ENCODE results near the gene RAB11FIP5. TPM values are rescaled to one million over a fixed set of nuclear protein-coding genes. Genes with fewer than 3 reads are reported as not detected.

RAB11FIP5 gene
- total RNA-seq, 2 experiments from 2014 or later, result 11.1 to 11.2 TPM

GRCh38 chr2:73053316-73054114 is 59.2 kb downstream of the RAB11FIP5 start:
- CTCF ChIA-PET, result interaction anchor here (0.6 to 1.1 kb wide), 2 partner anchors 159 to 1253 kb away, joined by 3 to 4 read pairs; no protein-coding TSS in a partner anchor
- Mint-ChIP-seq H3K9me3 (peaks cover 13% of the 10 kb centered on the region), H3K27ac (no peak overlapping the region), H3K27me3 (no peaks in the 10 kb centered on the region), H3K4me1 (ENCODE audit: low read depth) (no peaks in the 10 kb centered on the region), H3K4me3 (no peak overlapping the region), H3K36me3 (peaks cover 15% of the 10 kb centered on the region)
- POLR2A ChIA-PET, result no interaction called here
- DNase-seq, result no peak
- intact Hi-C loops (cut with micrococcal nuclease), result no loop called here

- Mint-ChIP-seq H3K27me3 (no peaks in the 10 kb centered on the region), H3K9me3 (no peaks in the 10 kb centered on the region), H3K27ac (no peak overlapping the region), H3K36me3 (no peaks in the 10 kb centered on the region), H3K4me1 (ENCODE audit: low read depth) (no peaks in the 10 kb centered on the region), H3K4me3 (no peak overlapping the region)
- ChIA-PET POLR2A (no interaction called here), CTCF (no interaction called here)
- intact Hi-C loops (cut with micrococcal nuclease), result no loop called here
- DNase-seq, result no peak
Observed at GRCh38 chr2:73050121-73050545, 62.6 kb downstream of the RAB11FIP5 start.

GRCh38 chr2:73043929-73044832 is 68.6 kb downstream of the RAB11FIP5 start:
- intact Hi-C loops (cut with micrococcal nuclease), result no loop called here
- H3K36me3 Mint-ChIP-seq, result no peaks in the 10 kb centered on the region
- no peaks in the 10 kb centered on the region for H3K9me3 Mint-ChIP-seq
- ChIA-PET POLR2A (no interaction called here), CTCF (no interaction called here)
- H3K4me3 Mint-ChIP-seq, result no peak overlapping the region
- H3K4me1 Mint-ChIP-seq (ENCODE audit: low read depth), result no peaks in the 10 kb centered on the region
- DNase-seq, result no peak
- H3K27me3 Mint-ChIP-seq, result no peaks in the 10 kb centered on the region
- H3K27ac Mint-ChIP-seq, result no peak overlapping the region

GRCh38 chr2:73043276-73043675 is 69.5 kb downstream of the RAB11FIP5 start:
- intact Hi-C loops (cut with micrococcal nuclease), result no loop called here
- no peak overlapping the region for H3K4me3 Mint-ChIP-seq

GRCh38 chr2:73037947-73038585 is 74.7 kb downstream of the RAB11FIP5 start:
- H3K36me3 Mint-ChIP-seq, result no peaks in the 10 kb centered on the region
- intact Hi-C loops (cut with micrococcal nuclease), result no loop called here
- CTCF ChIA-PET, result interaction anchor here (0.6 to 1.4 kb wide), 2 partner anchors 45 to 1706 kb away, joined by 3 read pairs; partner anchors contain the start of gene ZNF638

More at GRCh38 chr2:73043276-73043675, 69.5 kb downstream of the RAB11FIP5 start:
- ChIA-PET POLR2A (no interaction called here), CTCF (no interaction called here)
- Mint-ChIP-seq H3K36me3 (no peaks in the 10 kb centered on the region), H3K9me3 (no peaks in the 10 kb centered on the region), H3K27ac (no peak overlapping the region), H3K27me3 (no peaks in the 10 kb centered on the region), H3K4me1 (ENCODE audit: low read depth) (no peaks in the 10 kb centered on the region)
- no peak for DNase-seq

GRCh38 chr2:73036766-73037165 is 76.0 kb downstream of the RAB11FIP5 start:
- no peaks in the 10 kb centered on the region for H3K36me3 Mint-ChIP-seq
- intact Hi-C loops (cut with micrococcal nuclease), result no loop called here

More at GRCh38 chr2:73037947-73038585, 74.7 kb downstream of the RAB11FIP5 start:
- Mint-ChIP-seq H3K27me3 (no peaks in the 10 kb centered on the region), H3K27ac (no peak overlapping the region), H3K4me3 (no peak overlapping the region), H3K4me1 (ENCODE audit: low read depth) (no peaks in the 10 kb centered on the region), H3K9me3 (no peaks in the 10 kb centered on the region)
- POLR2A ChIA-PET, result no interaction called here
- DNase-seq, result no peak

GRCh38 chr2:73035899-73036711 is 76.6 kb downstream of the RAB11FIP5 start:
- no peaks in the 10 kb centered on the region for H3K9me3 Mint-ChIP-seq
- no peak overlapping the region for H3K4me3 Mint-ChIP-seq
- POLR2A ChIA-PET, result no interaction called here

More at GRCh38 chr2:73036766-73037165, 76.0 kb downstream of the RAB11FIP5 start:
- POLR2A ChIA-PET, result no interaction called here
- Mint-ChIP-seq H3K27me3 (no peaks in the 10 kb centered on the region), H3K27ac (no peak overlapping the region), H3K9me3 (no peaks in the 10 kb centered on the region), H3K4me3 (no peak overlapping the region), H3K4me1 (ENCODE audit: low read depth) (no peaks in the 10 kb centered on the region)
- DNase-seq, result no peak
- CTCF ChIA-PET, result no interaction called here

GRCh38 chr2:73034661-73035375 is 77.9 kb downstream of the RAB11FIP5 start:
- DNase-seq, result no peak
- intact Hi-C loops (cut with micrococcal nuclease), result no loop called here
- CTCF ChIA-PET, result interaction anchor here (1.5 kb wide), 1 partner anchor 50 kb away, joined by 4 read pairs; no protein-coding TSS in a partner anchor
- Mint-ChIP-seq H3K36me3 (no peaks in the 10 kb centered on the region), H3K27ac (no peak overlapping the region), H3K27me3 (no peaks in the 10 kb centered on the region), H3K4me1 (ENCODE audit: low read depth) (no peaks in the 10 kb centered on the region), H3K4me3 (no peak overlapping the region), H3K9me3 (no peaks in the 10 kb centered on the region)
- POLR2A ChIA-PET, result no interaction called here

More at GRCh38 chr2:73035899-73036711, 76.6 kb downstream of the RAB11FIP5 start:
- Mint-ChIP-seq H3K27ac (no peak overlapping the region), H3K4me1 (ENCODE audit: low read depth) (no peaks in the 10 kb centered on the region), H3K36me3 (no peaks in the 10 kb centered on the region), H3K27me3 (no peaks in the 10 kb centered on the region)
- CTCF ChIA-PET, result no interaction called here
- intact Hi-C loops (cut with micrococcal nuclease), result no loop called here
- DNase-seq, result no peak

GRCh38 chr2:73033766-73034381 is 78.9 kb downstream of the RAB11FIP5 start:
- Mint-ChIP-seq H3K27ac (no peak overlapping the region), H3K4me1 (ENCODE audit: low read depth) (no peaks in the 10 kb centered on the region), H3K36me3 (no peaks in the 10 kb centered on the region), H3K4me3 (no peak overlapping the region), H3K9me3 (no peaks in the 10 kb centered on the region), H3K27me3 (no peaks in the 10 kb centered on the region)
- ChIA-PET CTCF (interaction anchor here (1.5 kb wide), 1 partner anchor 51 kb away, joined by 4 read pairs; no protein-coding TSS in a partner anchor), POLR2A (no interaction called here)
- DNase-seq, result no peak
- intact Hi-C loops (cut with micrococcal nuclease), result no loop called here

GRCh38 chr2:73033142-73033765 is 79.5 kb downstream of the RAB11FIP5 start:
- Mint-ChIP-seq H3K36me3 (no peaks in the 10 kb centered on the region), H3K9me3 (no peaks in the 10 kb centered on the region), H3K27me3 (no peaks in the 10 kb centered on the region), H3K4me1 (ENCODE audit: low read depth) (no peaks in the 10 kb centered on the region), H3K27ac (no peak overlapping the region), H3K4me3 (no peak overlapping the region)
- intact Hi-C loops (cut with micrococcal nuclease), result no loop called here
- CTCF ChIA-PET, result no interaction called here
- POLR2A ChIA-PET, result no interaction called here
- no peak for DNase-seq
